WTC11 (cell line): ENCODE data around the gene PRRC2B. TPM values are rescaled to one million over a fixed set of nuclear protein-coding genes. Genes with fewer than 3 reads are reported as not detected.

Experiments used
- ATAC-seq: fragments of 200-7000 bp; cut with Tn5 transposase; 2 replicates; pipeline ENCODE4 v1.10.0; 2021; ENCODE audit warnings: mild to moderate bottlenecking, moderate library complexity
- CTCF ChIA-PET: fragments of 300-600 bp; sonication (Branson Sonifier 250); formaldehyde crosslinking; loops from one replicate; lab custom pipeline; 2021; ENCODE audit warnings: antibody characterized with exemption; lab: Charles Lee
- POLR2A ChIA-PET: fragments of 350-600 bp; sonication (Branson Sonifier 250); formaldehyde crosslinking; loops from one replicate; lab custom pipeline; 2021; ENCODE audit warnings: antibody characterized with exemption; lab: Charles Lee
- DNase-seq: peaks from one replicate; pipeline ENCODE4 v3.0.0; 2021; ENCODE audit warnings: low spot score
- H3K27ac Mint-ChIP-seq: 2 replicates; pipeline ENCODE4 v1.8.0; 2021; ENCODE audit warnings: mixed read lengths
- H3K27me3 Mint-ChIP-seq: 2 replicates; pipeline ENCODE4 v1.8.0; 2021; ENCODE audit warnings: low read depth, mild to moderate bottlenecking, moderate library complexity, mixed read lengths
- H3K36me3 Mint-ChIP-seq: 2 replicates; pipeline ENCODE4 v1.8.0; 2021; ENCODE audit warnings: mixed read lengths
- H3K4me1 Mint-ChIP-seq: 2 replicates; pipeline ENCODE4 v1.8.0; 2022; ENCODE audit warnings: mixed read lengths
- H3K4me3 Mint-ChIP-seq: 2 replicates; pipeline ENCODE4 v1.8.0; 2021; ENCODE audit warnings: mild to moderate bottlenecking, moderate library complexity, mixed read lengths
- H3K9me3 Mint-ChIP-seq: 2 replicates; pipeline ENCODE4 v1.8.0; 2021; ENCODE audit warnings: mixed read lengths
- ESRRA ChIP-seq: sonication (generic); formaldehyde crosslinking; IDR thresholded peaks from 2 replicates; pipeline ENCODE4 v1.8.1; 2022; ENCODE audit warnings: mild to moderate bottlenecking, missing genetic modification reagents, borderline replicate concordance
- OVOL2 ChIP-seq: fragments of 250-450 bp; sonication (Bioruptor Pico); IDR thresholded peaks from 2 replicates; pipeline ENCODE4 v1.9.0; 2021; ENCODE audit warnings: mild to moderate bottlenecking, borderline replicate concordance
- PRDM15 ChIP-seq: sonication (generic); formaldehyde crosslinking; IDR thresholded peaks from 2 replicates; pipeline ENCODE4 v1.8.0; 2022; ENCODE audit warnings: missing genetic modification reagents
- RORB ChIP-seq: fragments of 250-450 bp; sonication (Bioruptor Pico); IDR thresholded peaks from 2 replicates; pipeline ENCODE4 v1.9.0; 2021; ENCODE audit warnings: mild to moderate bottlenecking
- SMAD3 ChIP-seq: sonication (generic); formaldehyde crosslinking; IDR thresholded peaks from 2 replicates; pipeline ENCODE4 v1.8.0; 2022; ENCODE audit warnings: missing genetic modification reagents, mild to moderate bottlenecking, borderline replicate concordance
- STAT6 ChIP-seq: sonication (generic); formaldehyde crosslinking; conservative IDR thresholded peaks from 2 replicates; pipeline ENCODE4 v1.8.1; 2023; ENCODE audit warnings: mild to moderate bottlenecking, low read depth, missing genetic modification reagents, moderate library complexity
- USF1 ChIP-seq: sonication (generic); formaldehyde crosslinking; IDR thresholded peaks from 2 replicates; pipeline ENCODE4 v1.8.0; 2022; ENCODE audit warnings: mild to moderate bottlenecking, missing genetic modification reagents
- USF2 ChIP-seq: sonication (generic); formaldehyde crosslinking; IDR thresholded peaks from 2 replicates; pipeline ENCODE4 v1.8.1; 2023; ENCODE audit warnings: mild to moderate bottlenecking, missing genetic modification reagents, moderate library complexity
- ZNF121 ChIP-seq: sonication (generic); formaldehyde crosslinking; IDR thresholded peaks from 2 replicates; pipeline ENCODE4 v1.8.0; 2023; ENCODE audit warnings: missing genetic modification reagents
- ZNF138 ChIP-seq: sonication (generic); formaldehyde crosslinking; conservative IDR thresholded peaks from 2 replicates; pipeline ENCODE4 v1.8.1; 2022; ENCODE audit warnings: mild to moderate bottlenecking, moderate library complexity, missing genetic modification reagents
- ZNF232 ChIP-seq: sonication (generic); formaldehyde crosslinking; IDR thresholded peaks from 2 replicates; pipeline ENCODE4 v1.8.0; 2022; ENCODE audit warnings: mild to moderate bottlenecking, missing genetic modification reagents
- ZNF423 ChIP-seq: fragments of 250-450 bp; sonication (Bioruptor Pico); IDR thresholded peaks from 2 replicates; pipeline ENCODE4 v2.1.2; 2022; ENCODE audit warnings: mild to moderate bottlenecking, moderate library complexity
- ZNF532 ChIP-seq: fragments of 250-450 bp; sonication (Bioruptor Pico); IDR thresholded peaks from 2 replicates; pipeline ENCODE4 v1.9.0; 2021; ENCODE audit warnings: mild to moderate bottlenecking, borderline replicate concordance
- total RNA-seq: library from RNA; stranded (reverse); gene quantifications from 3 replicates; pipeline ENCODE4 v1.2.3, GENCODE V29; 2021

The PRRC2B gene
- total RNA-seq, 1 experiment from 2014 or later: 272 TPM

- TF ChIP-seq USF2 (CRISPR knock-in tag) (no peak), ZNF423 (CRISPR knock-in tag) (no peak), OVOL2 (CRISPR knock-in tag) (no peak), USF1 (CRISPR knock-in tag) (no peak), STAT6 (CRISPR knock-in tag) (no peak)
Measured at GRCh38 chr9:131396626-131397025, 2.7 kb downstream of the PRRC2B start (continued).

GRCh38 chr9:131397100-131397790 lies 3.4 kb downstream of the PRRC2B start:
- no peaks in the 10 kb centered on the region for H3K9me3 Mint-ChIP-seq

GRCh38 chr9:131398204-131398603 lies 4.3 kb downstream of the PRRC2B start:
- Mint-ChIP-seq H3K27me3 (no peaks in the 10 kb centered on the region), H3K4me1 (peaks cover 75% of the 10 kb centered on the region), H3K36me3 (peaks cover 6% of the 10 kb centered on the region; the same call in 1 of the 2 replicates), H3K4me3 (peak overlapping the region; percentile 92), H3K27ac (peak overlapping the region; percentile 96), H3K9me3 (no peaks in the 10 kb centered on the region)
- POLR2A ChIA-PET: interaction anchor here (1.5 to 2.0 kb wide), 2 partner anchors 8 to 25 kb away, joined by 7 to 10 read pairs; no protein-coding TSS in a partner anchor
- TF ChIP-seq RORB (CRISPR knock-in tag): no peak
- ATAC-seq (no peak), DNase-seq (no peak)
- CTCF ChIA-PET: interaction anchor here (1.4 to 2.6 kb wide), 4 partner anchors 7 to 62 kb away, joined by 5 to 15 read pairs (median 8); no protein-coding TSS in a partner anchor

More at GRCh38 chr9:131397100-131397790, 3.4 kb downstream of the PRRC2B start:
- peaks cover 75% of the 10 kb centered on the region for H3K4me1 Mint-ChIP-seq
- H3K27ac Mint-ChIP-seq: peak overlapping the region; percentile 96
- no peaks in the 10 kb centered on the region for H3K27me3 Mint-ChIP-seq
- H3K4me3 Mint-ChIP-seq: peak overlapping the region; percentile 92
- peak; percentile 8 for ATAC-seq
- TF ChIP-seq ESRRA (no peak), ZNF232 (CRISPR knock-in tag) (no peak), PRDM15 (CRISPR knock-in tag) (peak; percentile 89)
- TF ChIP-seq, all 79 proteins: peak for 1
- DNase-seq: no peak
- ChIA-PET CTCF (interaction anchor here (0.9 to 2.6 kb wide), 11 partner anchors 8 to 218 kb away, joined by 3 to 15 read pairs (median 5); no protein-coding TSS in a partner anchor), POLR2A (interaction anchor here (0.7 to 2.0 kb wide), 5 partner anchors 9 to 79 kb away, joined by 3 to 10 read pairs (median 4); no protein-coding TSS in a partner anchor)
- peaks cover 6% of the 10 kb centered on the region; the same call in 1 of the 2 replicates for H3K36me3 Mint-ChIP-seq

- ATAC-seq: no peak
- ChIA-PET POLR2A (no interaction called here), CTCF (no interaction called here)
- Mint-ChIP-seq H3K27ac (peak overlapping the region; percentile 96), H3K27me3 (no peaks in the 10 kb centered on the region), H3K36me3 (peaks cover 6% of the 10 kb centered on the region; the same call in 1 of the 2 replicates), H3K9me3 (no peaks in the 10 kb centered on the region), H3K4me1 (peaks cover 87% of the 10 kb centered on the region), H3K4me3 (no peak overlapping the region)
- TF ChIP-seq ZNF138 (CRISPR knock-in tag): no peak
- peak; percentile 83 for TF ChIP-seq ZNF121 (CRISPR knock-in tag)
- no peak for TF ChIP-seq ZNF532 (CRISPR knock-in tag)
- no peak for TF ChIP-seq SMAD3 (CRISPR knock-in tag)
- no peak for DNase-seq
Measured at GRCh38 chr9:131399972-131400371, 6.1 kb downstream of the PRRC2B start.
